ENCODE measurements around the gene GNPAT. TPM values are rescaled to one million over a fixed set of nuclear protein-coding genes. Genes with fewer than 3 reads are reported as not detected.

Gene GNPAT
- total RNA-seq, 1 experiment from 2014 or later: 40.5 TPM

DNA sequence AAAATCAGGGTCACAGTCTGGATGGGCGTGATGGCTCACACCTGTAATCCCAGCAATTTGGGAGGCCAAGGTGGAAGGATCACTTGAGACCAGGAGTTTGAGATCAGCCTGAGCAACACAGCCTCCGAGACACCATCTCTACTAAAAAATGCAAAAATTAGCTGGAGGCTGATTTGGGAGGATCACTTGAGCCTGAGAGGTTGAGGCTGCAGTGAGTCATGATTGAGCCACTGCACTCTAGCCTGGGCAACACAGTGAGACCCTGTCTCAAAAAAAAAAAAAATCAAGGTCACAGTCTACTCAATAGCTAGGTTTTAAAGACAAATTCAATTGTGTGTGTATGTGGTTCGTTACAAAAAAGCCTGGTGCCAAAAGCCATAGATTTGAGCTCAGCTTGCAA is 44.7 kb upstream of the GNPAT start:
- intact Hi-C loops (cut with micrococcal nuclease): no loop called here
- peaks cover 30% of the 10 kb centered on the region for H3K27me3 ChIP-seq (ENCODE audit: low read length)
- H3F3A ChIP-seq (ENCODE audit: low read length, unreplicated experiment): no peaks in the 10 kb centered on the region
- ATAC-seq: no peak
- no peak for DNase-seq
- no peak overlapping the region for H3K27ac ChIP-seq (ENCODE audit: low read length)
- H3K4me3 ChIP-seq (ENCODE audit: low read length): no peak overlapping the region
- H3K4me1 ChIP-seq (ENCODE audit: insufficient read depth, low read length): no peaks in the 10 kb centered on the region
- no peak overlapping the region for H3K4me2 ChIP-seq (ENCODE audit: low read length)
- no peaks in the 10 kb centered on the region for H3K79me2 ChIP-seq (ENCODE audit: low read length)
- no peaks in the 10 kb centered on the region for H4K20me1 ChIP-seq (ENCODE audit: low read length)
- ChIA-PET CTCF (no interaction called here), POLR2A (ENCODE audit: unreplicated experiment) (no interaction called here)
- no TSS peak for BruUV-seq (replicated peaks)
- no peak overlapping the region for H3K9ac ChIP-seq (ENCODE audit: low read length)
- H3K9me3 ChIP-seq (ENCODE audit: low read length): no peaks in the 10 kb centered on the region
- no peaks in the 10 kb centered on the region for H3K9me2 ChIP-seq (replicated peaks; ENCODE audit: low read length)
- TF ChIP-seq EZH2 (IDR thresholded peaks at IDR 0.05; ENCODE audit: low read length, unreplicated experiment): no peak
- no peak for TF ChIP-seq CTCF (conservative IDR thresholded peaks at IDR 0.05; ENCODE audit: low read depth, low read length)
- TF ChIP-seq EZH2phosphoT487 (IDR thresholded peaks at IDR 0.05; ENCODE audit: borderline replicate concordance, low read length): no peak
- H3K36me3 ChIP-seq (ENCODE audit: low read depth, low read length): no peaks in the 10 kb centered on the region
- H2AFZ ChIP-seq (ENCODE audit: low read length): no peak overlapping the region

DNA sequence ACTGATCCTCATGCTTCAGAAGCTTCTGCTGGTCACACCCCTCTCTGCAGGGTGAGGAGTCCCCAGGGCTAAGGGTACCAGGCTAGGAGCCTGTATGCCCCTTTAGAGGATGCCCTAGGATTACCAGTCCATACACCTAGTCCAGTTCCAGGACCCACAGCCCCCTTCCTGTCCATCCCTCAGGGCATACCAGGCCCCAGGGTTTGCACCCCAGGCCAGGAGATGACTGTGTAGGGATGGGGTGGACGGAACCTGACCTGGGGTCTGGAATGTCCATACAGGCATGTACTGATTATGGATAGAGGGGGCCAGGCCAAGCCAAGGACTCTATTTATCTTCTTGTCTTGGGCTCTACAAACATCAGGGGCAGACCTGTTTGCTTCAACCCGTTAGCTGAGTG is 44.3 kb upstream of the GNPAT start:
- H3K4me2 ChIP-seq (ENCODE audit: low read length): no peak overlapping the region
- H3K4me1 ChIP-seq (ENCODE audit: insufficient read depth, low read length): no peaks in the 10 kb centered on the region
- H3F3A ChIP-seq (ENCODE audit: low read length, unreplicated experiment): no peaks in the 10 kb centered on the region
- DNase-seq (no peak), ATAC-seq (no peak)
- BruUV-seq (replicated peaks): no TSS peak
- peaks cover 34% of the 10 kb centered on the region for H3K27me3 ChIP-seq (ENCODE audit: low read length)
- no peaks in the 10 kb centered on the region for H4K20me1 ChIP-seq (ENCODE audit: low read length)
- H2AFZ ChIP-seq (ENCODE audit: low read length): no peak overlapping the region
- ChIA-PET POLR2A (ENCODE audit: unreplicated experiment) (no interaction called here), CTCF (no interaction called here)
- H3K27ac ChIP-seq (ENCODE audit: low read length): no peak overlapping the region
- H3K36me3 ChIP-seq (ENCODE audit: low read depth, low read length): no peaks in the 10 kb centered on the region
- intact Hi-C loops (cut with micrococcal nuclease): no loop called here
- H3K9me3 ChIP-seq (ENCODE audit: low read length): no peaks in the 10 kb centered on the region
- TF ChIP-seq EZH2phosphoT487 (IDR thresholded peaks at IDR 0.05; ENCODE audit: borderline replicate concordance, low read length) (no peak), EZH2 (IDR thresholded peaks at IDR 0.05; ENCODE audit: low read length, unreplicated experiment) (no peak), CTCF (conservative IDR thresholded peaks at IDR 0.05; ENCODE audit: low read depth, low read length) (no peak)
- H3K4me3 ChIP-seq (ENCODE audit: low read length): no peak overlapping the region
- H3K9me2 ChIP-seq (replicated peaks; ENCODE audit: low read length): no peaks in the 10 kb centered on the region
- no peaks in the 10 kb centered on the region for H3K79me2 ChIP-seq (ENCODE audit: low read length)
- no peak overlapping the region for H3K9ac ChIP-seq (ENCODE audit: low read length)

DNA sequence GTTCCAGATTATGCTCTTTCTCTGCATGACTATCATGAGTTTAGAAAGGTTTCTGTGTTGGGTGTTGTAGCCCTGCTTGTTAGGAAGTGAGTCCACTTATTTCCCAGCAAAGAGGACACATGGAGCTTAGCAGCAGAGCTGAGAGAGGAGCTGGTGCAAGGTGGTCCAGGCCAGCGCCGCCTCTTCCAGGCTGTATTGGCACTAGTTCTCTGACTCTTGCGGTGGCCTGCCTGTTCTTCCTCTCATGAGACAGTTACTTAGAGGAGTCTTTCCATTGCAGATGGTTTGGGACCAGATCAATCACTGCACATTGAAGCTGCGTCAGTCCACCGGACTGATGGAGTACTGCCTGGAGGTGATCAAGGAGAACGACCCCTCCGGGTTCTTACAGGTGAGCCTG is 41.1 kb upstream of the GNPAT start:
- no peak for ATAC-seq
- H3K9me3 ChIP-seq (ENCODE audit: low read length): no peaks in the 10 kb centered on the region
- ChIA-PET POLR2A (ENCODE audit: unreplicated experiment) (no interaction called here), CTCF (no interaction called here)
- H3K4me3 ChIP-seq (ENCODE audit: low read length): no peak overlapping the region
- no TSS peak for BruUV-seq (replicated peaks)
- H3K79me2 ChIP-seq (ENCODE audit: low read length): no peaks in the 10 kb centered on the region
- H2AFZ ChIP-seq (ENCODE audit: low read length): no peak overlapping the region
- H3K27ac ChIP-seq (ENCODE audit: low read length): no peak overlapping the region
- H3K27me3 ChIP-seq (ENCODE audit: low read length): peaks cover 65% of the 10 kb centered on the region
- H3K9me2 ChIP-seq (replicated peaks; ENCODE audit: low read length): no peaks in the 10 kb centered on the region
- H3K9ac ChIP-seq (ENCODE audit: low read length): no peak overlapping the region
- no peak for DNase-seq
- H3K36me3 ChIP-seq (ENCODE audit: low read depth, low read length): no peaks in the 10 kb centered on the region
- H3K4me2 ChIP-seq (ENCODE audit: low read length): no peak overlapping the region
- H4K20me1 ChIP-seq (ENCODE audit: low read length): no peaks in the 10 kb centered on the region
- H3K4me1 ChIP-seq (ENCODE audit: insufficient read depth, low read length): no peaks in the 10 kb centered on the region
- TF ChIP-seq CTCF (conservative IDR thresholded peaks at IDR 0.05; ENCODE audit: low read depth, low read length) (no peak), EZH2phosphoT487 (IDR thresholded peaks at IDR 0.05; ENCODE audit: borderline replicate concordance, low read length) (no peak), EZH2 (IDR thresholded peaks at IDR 0.05; ENCODE audit: low read length, unreplicated experiment) (no peak)
- no peaks in the 10 kb centered on the region for H3F3A ChIP-seq (ENCODE audit: low read length, unreplicated experiment)
- intact Hi-C loops (cut with micrococcal nuclease): no loop called here
